Spleen (tissue), 11 donors: ENCODE data around the gene DAPK2. TPM values are rescaled to one million over a fixed set of nuclear protein-coding genes. Genes with fewer than 3 reads are reported as not detected.
"Not testable (repeated sequence)": the region's sequence is repeated elsewhere in the genome, so short reads cannot be mapped to it uniquely, and the experiment has no call there.

Experiments
- DNase-seq: peaks from one replicate; pipeline ENCODE4 v3.0.0-alpha.2; 2020
- H3K27ac ChIP-seq, 8 donors: fragments of 200-600 bp; sonication (generic) in 7 of 8; 1 replicate in 4 of 8; 2 replicates in 4 of 8; pipeline versions ENCODE4 v1.5.0 to v1.8.0; 2016 to 2021; ENCODE audit warnings: inconsistent platforms in 4 of 8, mild to moderate bottlenecking in 4 of 8, moderate library complexity in 1 of 8
- H3K27me3 ChIP-seq, 7 donors: fragments of 200-600 bp; sonication (generic) in 6 of 7; replicated peaks in 1 of 7; 1 replicate in 4 of 7; 2 replicates in 3 of 7; pipeline versions ENCODE4 v1.5.0 to v1.8.0; 2016 to 2021; ENCODE audit warnings: inconsistent platforms in 3 of 7, mild to moderate bottlenecking in 1 of 7
- H3K36me3 ChIP-seq, 6 donors: fragments of 200-600 bp; sonication (generic) in 5 of 6; 1 replicate in 4 of 6; 2 replicates in 2 of 6; pipeline versions ENCODE4 v1.5.0 to v1.8.0; 2016 to 2021; ENCODE audit warnings: inconsistent platforms in 2 of 6
- H3K4me1 ChIP-seq, 6 donors: fragments of 200-600 bp; sonication (generic) in 5 of 6; 1 replicate in 3 of 6; 2 replicates in 3 of 6; pipeline versions ENCODE4 v1.5.0 to v1.8.0; 2016 to 2021; ENCODE audit warnings: inconsistent platforms in 3 of 6
- H3K4me3 ChIP-seq, 8 donors: fragments of 200-600 bp; sonication (generic) in 7 of 8; 1 replicate in 4 of 8; 2 replicates in 4 of 8; pipeline versions ENCODE4 v1.5.0 to v1.8.0; 2016 to 2021; ENCODE audit warnings: inconsistent platforms in 4 of 8, mild to moderate bottlenecking in 4 of 8, moderate library complexity in 2 of 8
- H3K9me3 ChIP-seq, 8 donors: fragments of 200-600 bp; sonication (generic) in 7 of 8; 1 replicate in 4 of 8; 2 replicates in 4 of 8; pipeline versions ENCODE4 v1.5.0 to v1.8.0; 2016 to 2021; ENCODE audit warnings: inconsistent platforms in 4 of 8
- POLR2A ChIP-seq, 3 donors: fragments of 450-650 bp; IDR thresholded peaks; one replicate each; pipeline ENCODE4 v1.5.1; 2017; ENCODE audit warnings: antibody characterized with exemption in 3 of 3, mild to moderate bottlenecking in 1 of 3
- POLR2AphosphoS5 ChIP-seq, 3 donors: sonication (generic); formaldehyde crosslinking; IDR thresholded peaks; one replicate each; pipeline ENCODE4 v1.5.1; 2017; ENCODE audit warnings: antibody characterized with exemption in 3 of 3
- WGBS, 5 donors: extraction: QIAGEN DNeasy Blood & Tissue Kit in 3 of 5; methylation state at CpG; one replicate each; pipeline versions ENCODE4 v1.1.5 to v1.1.7; 2013 to 2018; 5-methylcytosine and 5-hydroxymethylcytosine counted together
- intact Hi-C: fragments of 100-400 bp; cut with DNase I; formaldehyde crosslinking; loops from one replicate; pipeline ENCODE4 v1.15.0; 2023; ENCODE audit warnings: low total_unique reads
- polyA plus RNA-seq, 3 donors: library from polyadenylated mRNA; stranded (reverse); fragments of 200-250 nt; gene quantifications; one replicate each; pipeline ENCODE4 v1.2.1, GENCODE V29; 2013
- total RNA-seq, 7 donors: library from RNA; depleted of rRNA in 3 of 7; stranded (reverse); fragments of >200 nt in 3 of 7; fragmentation: NEBNext Ultra II Directional in 4 of 7; extraction: Animal tissue kit (Norgen Biotek cat#: 25700) in 4 of 7; gene quantifications; one replicate each; pipeline versions ENCODE4 v1.1.0 to v1.2.1, GENCODE V29; 2016 to 2021
- TF ChIP-seq, protein P1 (sequence below), 11 experiments: fragments of 200-600 bp in 7 of 11; fragments of 450-650 bp in 4 of 11; sonication (generic) in 4 of 11; IDR thresholded peaks in 8 of 11; conservative IDR thresholded peaks in 3 of 11; 1 replicate in 7 of 11; 2 replicates in 4 of 11; pipeline versions ENCODE4 v1.4.0 to v1.8.0; 2016 to 2021; ENCODE audit warnings: antibody characterized with exemption in 11 of 11, inconsistent platforms in 4 of 11, mild to moderate bottlenecking in 1 of 11
- donor health status: healthy with polysubstance abuse.
- donor health status: DM: no; HTN: no; CAD: no; lungs with moderate emphysema.
- donor health status: DM: no; HTN: no; CAD: no.
- donor health status: Bipolar disorder and iron deficiency.
- donor health status: healthy.
- donor health status: DM: no; HTN: no; CAD: no.
- donor health status: DM: yes; HTN: yes; CAD: no.

DAPK2 gene
- total and polyA plus RNA-seq, 10 donors = 4.9 to 38.3 (median 15.5) TPM

- peaks cover 0 to 44% (median 4%) of the 10 kb centered on the region in 6 donors for H3K36me3 ChIP-seq
- H3K27me3 ChIP-seq = no peaks in the 10 kb centered on the region
- H3K4me1 ChIP-seq = peaks cover 9 to 45% (median 28%) of the 10 kb centered on the region in 6 donors
- no peak overlapping the region for H3K27ac ChIP-seq
- peaks cover 0 to 13% (median 0%) of the 10 kb centered on the region in 8 donors for H3K9me3 ChIP-seq
- TF ChIP-seq POLR2A (IDR thresholded peaks at IDR 0.05) (no peak), POLR2AphosphoS5 (IDR thresholded peaks at IDR 0.05) (no peak)
- TF ChIP-seq, protein P1, sequence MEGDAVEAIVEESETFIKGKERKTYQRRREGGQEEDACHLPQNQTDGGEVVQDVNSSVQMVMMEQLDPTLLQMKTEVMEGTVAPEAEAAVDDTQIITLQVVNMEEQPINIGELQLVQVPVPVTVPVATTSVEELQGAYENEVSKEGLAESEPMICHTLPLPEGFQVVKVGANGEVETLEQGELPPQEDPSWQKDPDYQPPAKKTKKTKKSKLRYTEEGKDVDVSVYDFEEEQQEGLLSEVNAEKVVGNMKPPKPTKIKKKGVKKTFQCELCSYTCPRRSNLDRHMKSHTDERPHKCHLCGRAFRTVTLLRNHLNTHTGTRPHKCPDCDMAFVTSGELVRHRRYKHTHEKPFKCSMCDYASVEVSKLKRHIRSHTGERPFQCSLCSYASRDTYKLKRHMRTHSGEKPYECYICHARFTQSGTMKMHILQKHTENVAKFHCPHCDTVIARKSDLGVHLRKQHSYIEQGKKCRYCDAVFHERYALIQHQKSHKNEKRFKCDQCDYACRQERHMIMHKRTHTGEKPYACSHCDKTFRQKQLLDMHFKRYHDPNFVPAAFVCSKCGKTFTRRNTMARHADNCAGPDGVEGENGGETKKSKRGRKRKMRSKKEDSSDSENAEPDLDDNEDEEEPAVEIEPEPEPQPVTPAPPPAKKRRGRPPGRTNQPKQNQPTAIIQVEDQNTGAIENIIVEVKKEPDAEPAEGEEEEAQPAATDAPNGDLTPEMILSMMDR (IDR thresholded peaks at IDR 0.05 in 8 of 11, conservative IDR thresholded peaks at IDR 0.05 in 3 of 11) = no peak
- intact Hi-C loops = no loop called here
- whole genome bisulfite sequencing, 5 donors = 79 to 95% (median 90%) methylated on average over 4 of the region's 4 CpGs
- H3K4me3 ChIP-seq = no peak overlapping the region
- DNase-seq = peak; percentile 15
Observed at GRCh38 chr15:63968122-63968524, 78.2 kb downstream of the DAPK2 start.

DNA sequence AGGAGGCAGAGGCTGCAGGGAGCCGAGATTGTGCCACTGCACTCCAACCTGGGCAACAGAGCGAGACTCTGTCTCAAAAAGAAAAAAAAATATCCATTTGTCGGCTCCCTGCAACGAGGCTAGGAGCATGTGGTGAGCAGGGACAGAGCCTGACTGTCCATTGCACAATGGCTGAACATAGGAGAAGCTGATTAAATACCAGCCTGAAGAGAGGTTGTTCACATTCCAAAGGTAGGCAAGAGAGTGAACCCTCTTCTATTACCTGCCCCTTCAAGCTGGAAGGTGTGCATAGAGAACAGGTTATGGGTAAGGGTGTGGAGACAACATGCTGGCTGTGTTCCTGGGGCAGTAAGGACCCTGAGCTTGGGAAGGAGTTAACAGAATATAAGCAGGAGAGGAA, 78.7 kb downstream of the DAPK2 start:
- Histone ChIP-seq H3K4me1 (peaks cover 9 to 45% (median 28%) of the 10 kb centered on the region in 6 donors), H3K36me3 (peaks cover 0 to 49% (median 4%) of the 10 kb centered on the region in 6 donors), H3K9me3 (peaks cover 0 to 13% (median 0%) of the 10 kb centered on the region in 8 donors), H3K4me3 (no peak overlapping the region), H3K27me3 (no peaks in the 10 kb centered on the region), H3K27ac (no peak overlapping the region)
- WGBS, 5 donors = 86 to 94% (median 90%) methylated on average over 4 of the region's 4 CpGs
- intact Hi-C loops = no loop called here
- TF ChIP-seq POLR2AphosphoS5 (IDR thresholded peaks at IDR 0.05) = no peak
- TF ChIP-seq, protein P1 (IDR thresholded peaks at IDR 0.05 in 8 of 11, conservative IDR thresholded peaks at IDR 0.05 in 3 of 11) = no peak
- TF ChIP-seq POLR2A (IDR thresholded peaks at IDR 0.05) = no peak
- no peak for DNase-seq

GRCh38 chr15:63962947-63963721, 83.2 kb downstream of the DAPK2 start:
- H3K4me3 ChIP-seq, H3K4me1 ChIP-seq, intact Hi-C loops, H3K27me3 ChIP-seq, H3K27ac ChIP-seq: not testable (repeated sequence)
- H3K36me3 ChIP-seq = peaks cover 0 to 36% (median 4%) of the 10 kb centered on the region in 6 donors
- 93 to 99% (median 96%) methylated on average over 15 of the region's 15 CpGs for WGBS, 5 donors
- H3K9me3 ChIP-seq = peaks cover 0 to 13% (median 0%) of the 10 kb centered on the region in 8 donors
- peak; percentile 31 for DNase-seq

DNA sequence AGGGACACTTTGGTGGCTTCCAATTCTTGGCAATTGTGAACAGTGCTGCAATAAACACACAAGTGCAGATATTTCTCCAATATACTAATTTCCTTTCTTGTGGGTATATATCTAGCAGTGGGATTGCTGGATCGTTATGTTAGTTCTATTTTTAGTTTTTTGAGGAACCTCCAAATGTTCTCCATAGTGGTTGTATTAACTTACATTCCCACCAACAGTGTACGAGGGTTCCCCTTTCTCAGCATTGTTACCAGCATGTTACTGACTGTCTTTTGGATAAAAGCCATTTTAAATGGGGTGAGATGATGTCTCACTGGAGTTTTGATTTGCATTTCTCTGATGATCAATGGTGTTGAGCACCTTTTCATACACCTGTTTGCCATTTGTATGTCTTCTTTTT, 92.8 kb downstream of the DAPK2 start:
- TF ChIP-seq, protein P1 (IDR thresholded peaks at IDR 0.05 in 8 of 11, conservative IDR thresholded peaks at IDR 0.05 in 3 of 11) = no peak
- no peak for TF ChIP-seq POLR2A (IDR thresholded peaks at IDR 0.05)
- no peak for TF ChIP-seq POLR2AphosphoS5 (IDR thresholded peaks at IDR 0.05)
- Histone ChIP-seq H3K9me3 (peaks cover 0 to 8% (median 0%) of the 10 kb centered on the region in 8 donors), H3K27ac (no peak overlapping the region), H3K27me3 (no peaks in the 10 kb centered on the region), H3K4me3 (no peak overlapping the region), H3K4me1 (peaks cover 0 to 26% (median 12%) of the 10 kb centered on the region in 6 donors), H3K36me3 (no peaks in the 10 kb centered on the region)
- intact Hi-C loops = no loop called here
- 14 to 47% (median 31%) methylated on average over 2 of the region's 2 CpGs for WGBS, 5 donors
- no peak for DNase-seq
